GM12873 (cell line): Measurements from ENCODE around the gene SHKBP1.

Experiments
- CTCF ChIP-seq: IDR thresholded peaks from 2 replicates; pipeline ENCODE4 v1.5.1; 2012; ENCODE audit warnings: low read depth, mild to moderate bottlenecking, moderate library complexity, low read length, control low read depth; ENCODE audit not compliant: insufficient read depth; ENCODE audit errors: missing control alignments

Gene SHKBP1

GRCh38 chr19:40617961-40618360 lies 41.3 kb downstream of the SHKBP1 start:
- TF ChIP-seq CTCF, result no peak

- no peak for TF ChIP-seq CTCF
Measured at GRCh38 chr19:40619333-40620160, 42.9 kb downstream of the SHKBP1 start.

- no peak for TF ChIP-seq CTCF
Measured at GRCh38 chr19:40620161-40620485, 43.5 kb downstream of the SHKBP1 start.

GRCh38 chr19:40621283-40621682 lies 44.6 kb downstream of the SHKBP1 start:
- no peak for TF ChIP-seq CTCF

GRCh38 chr19:40621966-40622772 lies 45.5 kb downstream of the SHKBP1 start:
- no peak for TF ChIP-seq CTCF

- TF ChIP-seq CTCF, result no peak
Measured at GRCh38 chr19:40622773-40623075, 46.1 kb downstream of the SHKBP1 start.

GRCh38 chr19:40623403-40624251 lies 47.0 kb downstream of the SHKBP1 start:
- no peak for TF ChIP-seq CTCF
